Panc1 (cell line): ENCODE measurements around the gene COL13A1. TPM values are rescaled to one million over a fixed set of nuclear protein-coding genes. Genes with fewer than 3 reads are reported as not detected.

Experiments
- ATAC-seq: fragments of 200-7000 bp; cut with Tn5 transposase; 2 replicates; pipeline ENCODE4 v1.9.1; 2020; ENCODE audit warnings: mild to moderate bottlenecking, moderate library complexity
- BruUV-seq: library from RNA; stranded (reverse); fragments of 400-500 nt; replicated peaks from 2 replicates; lab custom pipeline; 2021; lab: Mats Ljungman, UMichigan
- CTCF ChIA-PET: fragments of 300-600 bp; sonication (Branson Sonifier 250); formaldehyde crosslinking; loops from one replicate; lab custom pipeline; 2022; ENCODE audit warnings: antibody characterized with exemption; lab: Charles Lee
- POLR2A ChIA-PET: fragments of 300-600 bp; sonication (Branson Sonifier 250); formaldehyde crosslinking; loops from one replicate; lab custom pipeline; 2022; ENCODE audit warnings: antibody characterized with exemption; lab: Charles Lee
- DNase-seq: peaks from one replicate; pipeline ENCODE4 v3.0.0-alpha.2; 2010; ENCODE audit warnings: low read depth, low spot score
- H3K27ac ChIP-seq: 2 replicates; pipeline ENCODE4 v1.5.1; 2011; ENCODE audit warnings: mild to moderate bottlenecking, low read length, inconsistent platforms
- H3K27me3 ChIP-seq: fragments of 200-500 bp; sonication (Bioruptor generic); 2 replicates; pipeline ENCODE4 v1.6.0; 2014; ENCODE audit warnings: low read length, inconsistent platforms; ENCODE audit not compliant: control insufficient read depth, insufficient read depth
- H3K36me3 ChIP-seq: fragments of 200-500 bp; sonication (Bioruptor generic); 2 replicates; pipeline ENCODE4 v1.5.1; 2014; ENCODE audit warnings: inconsistent platforms, mild to moderate bottlenecking, low read length, moderate library complexity; ENCODE audit not compliant: control insufficient read depth, insufficient read depth
- H3K4me1 ChIP-seq: 2 replicates; pipeline ENCODE4 v1.5.1; 2011; ENCODE audit warnings: inconsistent platforms, mild to moderate bottlenecking, low read length, moderate library complexity; ENCODE audit not compliant: control insufficient read depth, insufficient read depth
- H3K4me3 ChIP-seq, 2 experiments: 2 replicates each; pipeline ENCODE4 v1.5.1; 2011 to 2012; ENCODE audit warnings: low read depth in 2 of 2, low read length in 2 of 2, mild to moderate bottlenecking in 2 of 2, inconsistent platforms in 1 of 2, moderate library complexity in 1 of 2
- H3K9me3 ChIP-seq: fragments of 200-500 bp; sonication (Bioruptor generic); 2 replicates; pipeline ENCODE4 v1.5.1; 2014; ENCODE audit warnings: low read depth, mild to moderate bottlenecking, inconsistent platforms, low read length, moderate library complexity; ENCODE audit not compliant: control insufficient read depth, insufficient read depth
- CTCF ChIP-seq: fragments of 450-650 bp; IDR thresholded peaks from 2 replicates; pipeline ENCODE4 v1.5.1; 2017; ENCODE audit warnings: mild to moderate bottlenecking
- POLR2AphosphoS5 ChIP-seq: IDR thresholded peaks from 2 replicates; pipeline ENCODE4 v1.6.1; 2012; ENCODE audit warnings: mild to moderate bottlenecking, low read depth, low read length, moderate library complexity
- REST ChIP-seq, 2 experiments: IDR thresholded peaks; 2 replicates each; pipeline ENCODE4 v1.6.1; 2011 to 2012; ENCODE audit warnings: low read depth in 2 of 2, control low read depth in 1 of 2, low read length in 1 of 2, mild to moderate bottlenecking in 1 of 2, moderate library complexity in 1 of 2; ENCODE audit not compliant: insufficient read depth in 1 of 2
- SIN3A ChIP-seq: IDR thresholded peaks from 2 replicates; pipeline ENCODE4 v1.6.1; 2012; ENCODE audit warnings: low read depth, mild to moderate bottlenecking, low read length, moderate library complexity, borderline replicate concordance; ENCODE audit not compliant: insufficient read depth
- TCF7L2 ChIP-seq: IDR thresholded peaks from 2 replicates; pipeline ENCODE4 v1.6.1; 2011; ENCODE audit warnings: mild to moderate bottlenecking, low read depth, low read length, inconsistent platforms
- in situ Hi-C: cut with HindIII; loops from 2 replicates; pipeline ENCODE4 v1.10.0; 2016; ENCODE audit warnings: low sequenced_read_pairs, low pct_unique_long_range_greater_than_20kb
- intact Hi-C: fragments of 100-400 bp; cut with micrococcal nuclease; formaldehyde crosslinking; loops from one replicate; pipeline ENCODE4 v1.10.0; 2022; ENCODE audit not compliant: unreplicated experiment
- total RNA-seq: library from RNA; stranded (reverse); gene quantifications from one replicate; pipeline ENCODE4 v1.2.1, GENCODE V29; 2021; ENCODE audit not compliant: unreplicated experiment

Gene COL13A1
- total RNA-seq, 1 experiment from 2014 or later, result 1.0 TPM

- ChIA-PET POLR2A (no interaction called here), CTCF (no interaction called here)
- DNase-seq (no peak), ATAC-seq (no peak)
- TF ChIP-seq POLR2AphosphoS5 (no peak), TCF7L2 (no peak)
- no peak overlapping the region for H3K27ac ChIP-seq
- no peaks in the 10 kb centered on the region for H3K27me3 ChIP-seq
- no peaks in the 10 kb centered on the region for H3K4me1 ChIP-seq
- in situ Hi-C loops (no loop called here), intact Hi-C loops (no loop called here)
- H3K36me3 ChIP-seq, result no peaks in the 10 kb centered on the region
- H3K9me3 ChIP-seq, result no peaks in the 10 kb centered on the region
- no peak overlapping the region for H3K4me3 ChIP-seq
- no TSS peak for BruUV-seq
These were observed 89.4 kb downstream of the COL13A1 start for GRCh38 chr10:69891057-69891617.

- intact Hi-C loops, result no loop called here
- H3K4me1 ChIP-seq, result no peaks in the 10 kb centered on the region
- DNase-seq (no peak), ATAC-seq (no peak)
- in situ Hi-C loops, result no loop called here
- H3K27ac ChIP-seq, result no peak overlapping the region
- no peak overlapping the region for H3K4me3 ChIP-seq
- no TSS peak for BruUV-seq
- CTCF ChIA-PET, result no interaction called here
- H3K27me3 ChIP-seq, result no peaks in the 10 kb centered on the region
- no peaks in the 10 kb centered on the region for H3K36me3 ChIP-seq
- TF ChIP-seq TCF7L2 (no peak), SIN3A (no peak), CTCF (no peak), REST (IDR thresholded peaks at IDR 0.05; ENCODE audit: insufficient read depth in 1 of 2, low read depth in 2 of 2, low read length in 1 of 2) (no peak), POLR2AphosphoS5 (no peak)
- POLR2A ChIA-PET, result no interaction called here
- H3K9me3 ChIP-seq, result no peaks in the 10 kb centered on the region
These were observed 90.7 kb downstream of the COL13A1 start for GRCh38 chr10:69892406-69892805.

GRCh38 chr10:69892816-69893215 lies 91.1 kb downstream of the COL13A1 start:
- intact Hi-C loops, result no loop called here
- in situ Hi-C loops, result no loop called here
- H3K27ac ChIP-seq, result no peak overlapping the region
- POLR2A ChIA-PET, result no interaction called here
- no peaks in the 10 kb centered on the region for H3K9me3 ChIP-seq
- H3K27me3 ChIP-seq, result no peaks in the 10 kb centered on the region
- no peak for ATAC-seq
- no peaks in the 10 kb centered on the region for H3K36me3 ChIP-seq
- H3K4me3 ChIP-seq, result no peak overlapping the region
- BruUV-seq, result no TSS peak
- CTCF ChIA-PET, result no interaction called here
- no peak for TF ChIP-seq TCF7L2
- no peak for TF ChIP-seq POLR2AphosphoS5
- no peak for TF ChIP-seq SIN3A
- TF ChIP-seq REST (IDR thresholded peaks at IDR 0.05; ENCODE audit: insufficient read depth in 1 of 2, low read depth in 2 of 2, low read length in 1 of 2), result no peak
- TF ChIP-seq CTCF, result no peak
- no peak for DNase-seq
- no peaks in the 10 kb centered on the region for H3K4me1 ChIP-seq
